ENCODE data around the gene NOD1.
A peak's percentile ranks its signal among the peaks of the same experiment; 100 is the strongest.

NOD1 gene

DNA sequence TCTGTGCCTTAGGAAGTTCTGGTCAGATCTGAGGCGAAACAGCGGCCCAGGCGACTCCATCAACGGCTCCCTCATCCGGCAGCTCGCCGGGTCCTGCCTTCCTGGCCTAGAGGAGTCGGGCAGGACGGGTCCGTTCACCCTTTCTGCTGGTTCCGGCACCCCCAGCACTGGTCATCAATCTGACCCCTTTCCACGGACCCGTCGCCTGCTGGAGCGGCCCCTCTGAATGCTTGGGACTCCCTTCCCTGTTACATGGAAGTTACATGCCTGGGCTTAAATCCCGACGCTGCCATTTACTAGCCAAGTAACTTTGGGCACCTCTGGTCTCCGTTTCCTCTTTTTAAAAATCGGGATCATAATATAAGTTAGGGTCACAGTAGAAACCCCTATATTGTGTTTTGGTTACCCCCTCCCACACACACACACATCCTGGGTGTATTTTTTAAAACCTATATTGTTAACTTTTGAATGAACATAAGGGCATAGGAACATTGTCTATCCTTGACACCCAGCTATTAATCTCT is 26.7 kb upstream of the NOD1 start:
- TF ChIP-seq FOXP2 (optimal IDR thresholded peaks at IDR 0.05; ENCODE audit: borderline replicate concordance, extremely low read depth, extremely low read length, insufficient read depth) (peak; percentile 0), SIN3A (IDR thresholded peaks at IDR 0.05; ENCODE audit: borderline replicate concordance, insufficient read depth, low read length) (no peak)
- TF ChIP-seq, protein P1, sequence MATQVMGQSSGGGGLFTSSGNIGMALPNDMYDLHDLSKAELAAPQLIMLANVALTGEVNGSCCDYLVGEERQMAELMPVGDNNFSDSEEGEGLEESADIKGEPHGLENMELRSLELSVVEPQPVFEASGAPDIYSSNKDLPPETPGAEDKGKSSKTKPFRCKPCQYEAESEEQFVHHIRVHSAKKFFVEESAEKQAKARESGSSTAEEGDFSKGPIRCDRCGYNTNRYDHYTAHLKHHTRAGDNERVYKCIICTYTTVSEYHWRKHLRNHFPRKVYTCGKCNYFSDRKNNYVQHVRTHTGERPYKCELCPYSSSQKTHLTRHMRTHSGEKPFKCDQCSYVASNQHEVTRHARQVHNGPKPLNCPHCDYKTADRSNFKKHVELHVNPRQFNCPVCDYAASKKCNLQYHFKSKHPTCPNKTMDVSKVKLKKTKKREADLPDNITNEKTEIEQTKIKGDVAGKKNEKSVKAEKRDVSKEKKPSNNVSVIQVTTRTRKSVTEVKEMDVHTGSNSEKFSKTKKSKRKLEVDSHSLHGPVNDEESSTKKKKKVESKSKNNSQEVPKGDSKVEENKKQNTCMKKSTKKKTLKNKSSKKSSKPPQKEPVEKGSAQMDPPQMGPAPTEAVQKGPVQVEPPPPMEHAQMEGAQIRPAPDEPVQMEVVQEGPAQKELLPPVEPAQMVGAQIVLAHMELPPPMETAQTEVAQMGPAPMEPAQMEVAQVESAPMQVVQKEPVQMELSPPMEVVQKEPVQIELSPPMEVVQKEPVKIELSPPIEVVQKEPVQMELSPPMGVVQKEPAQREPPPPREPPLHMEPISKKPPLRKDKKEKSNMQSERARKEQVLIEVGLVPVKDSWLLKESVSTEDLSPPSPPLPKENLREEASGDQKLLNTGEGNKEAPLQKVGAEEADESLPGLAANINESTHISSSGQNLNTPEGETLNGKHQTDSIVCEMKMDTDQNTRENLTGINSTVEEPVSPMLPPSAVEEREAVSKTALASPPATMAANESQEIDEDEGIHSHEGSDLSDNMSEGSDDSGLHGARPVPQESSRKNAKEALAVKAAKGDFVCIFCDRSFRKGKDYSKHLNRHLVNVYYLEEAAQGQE (IDR thresholded peaks at IDR 0.05; ENCODE audit: insufficient read depth in 1 of 2, low read depth in 2 of 2, low read length in 2 of 2): no peak

DNA sequence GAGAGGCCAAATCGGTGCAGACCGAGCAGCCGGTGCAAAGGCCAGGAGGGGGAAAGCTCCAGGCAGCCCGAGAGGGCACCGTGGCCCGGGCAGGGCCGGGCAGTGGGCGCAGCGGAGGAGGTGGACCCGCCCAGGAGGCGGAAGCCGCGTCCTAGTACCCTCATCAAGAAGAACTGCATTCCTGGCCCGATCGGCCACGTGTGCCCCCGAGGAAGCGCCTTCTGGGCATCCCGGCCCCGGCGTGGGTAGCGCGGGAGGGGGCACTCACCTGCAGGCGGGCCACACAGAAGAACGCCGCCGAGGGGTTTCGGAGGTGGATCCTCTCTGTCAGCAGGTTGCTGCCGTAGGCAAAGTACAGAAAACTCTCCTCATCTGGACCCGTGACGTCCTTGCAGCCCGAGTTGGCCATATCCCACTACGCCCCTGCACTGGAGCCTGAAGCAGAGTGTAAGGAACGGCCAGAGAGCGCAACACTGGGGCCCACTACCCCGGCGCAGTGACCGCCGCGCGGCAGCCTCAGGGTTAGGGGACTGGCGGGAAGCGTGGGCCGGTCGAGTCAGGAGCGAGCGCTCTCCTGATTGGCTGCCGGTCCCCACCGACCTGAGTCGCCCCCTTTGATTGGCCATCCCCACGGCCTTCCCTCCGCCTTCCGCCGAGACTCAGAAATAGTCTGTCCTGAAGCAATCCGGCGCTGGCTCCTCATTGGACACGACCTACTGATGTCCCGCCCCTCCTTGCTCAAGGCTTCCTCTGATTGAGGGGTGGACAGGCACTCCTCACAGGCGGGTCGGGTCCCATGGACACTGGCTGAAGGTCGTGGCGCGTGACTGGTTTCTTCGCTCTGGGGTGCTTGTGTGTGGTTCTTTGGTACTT is 26.0 kb upstream of the NOD1 start, which contains the start of gene GGCT:
GGCT (minus strand) TSS at position 529 of the 873 bp plus-strand sequence; CDS start at position 409, 120 bp downstream.
- TF ChIP-seq POLR2AphosphoS5 (IDR thresholded peaks at IDR 0.05; ENCODE audit: low read depth, low read length) (peak; percentile 95), FOXP2 (optimal IDR thresholded peaks at IDR 0.05; ENCODE audit: borderline replicate concordance, extremely low read depth, extremely low read length, insufficient read depth) (peak; percentile 21), TAF1 (IDR thresholded peaks at IDR 0.05; ENCODE audit: borderline replicate concordance, insufficient read depth, low read length) (peak; percentile 73; the same call in 1 of the 2 replicates), SIN3A (IDR thresholded peaks at IDR 0.05; ENCODE audit: borderline replicate concordance, insufficient read depth, low read length) (no peak)
- TF ChIP-seq, protein P1 (IDR thresholded peaks at IDR 0.05; ENCODE audit: insufficient read depth in 1 of 2, low read depth in 2 of 2, low read length in 2 of 2): peak in 1 of 2 experiments; percentile 25; a peak in 1 of 4 replicates

DNA sequence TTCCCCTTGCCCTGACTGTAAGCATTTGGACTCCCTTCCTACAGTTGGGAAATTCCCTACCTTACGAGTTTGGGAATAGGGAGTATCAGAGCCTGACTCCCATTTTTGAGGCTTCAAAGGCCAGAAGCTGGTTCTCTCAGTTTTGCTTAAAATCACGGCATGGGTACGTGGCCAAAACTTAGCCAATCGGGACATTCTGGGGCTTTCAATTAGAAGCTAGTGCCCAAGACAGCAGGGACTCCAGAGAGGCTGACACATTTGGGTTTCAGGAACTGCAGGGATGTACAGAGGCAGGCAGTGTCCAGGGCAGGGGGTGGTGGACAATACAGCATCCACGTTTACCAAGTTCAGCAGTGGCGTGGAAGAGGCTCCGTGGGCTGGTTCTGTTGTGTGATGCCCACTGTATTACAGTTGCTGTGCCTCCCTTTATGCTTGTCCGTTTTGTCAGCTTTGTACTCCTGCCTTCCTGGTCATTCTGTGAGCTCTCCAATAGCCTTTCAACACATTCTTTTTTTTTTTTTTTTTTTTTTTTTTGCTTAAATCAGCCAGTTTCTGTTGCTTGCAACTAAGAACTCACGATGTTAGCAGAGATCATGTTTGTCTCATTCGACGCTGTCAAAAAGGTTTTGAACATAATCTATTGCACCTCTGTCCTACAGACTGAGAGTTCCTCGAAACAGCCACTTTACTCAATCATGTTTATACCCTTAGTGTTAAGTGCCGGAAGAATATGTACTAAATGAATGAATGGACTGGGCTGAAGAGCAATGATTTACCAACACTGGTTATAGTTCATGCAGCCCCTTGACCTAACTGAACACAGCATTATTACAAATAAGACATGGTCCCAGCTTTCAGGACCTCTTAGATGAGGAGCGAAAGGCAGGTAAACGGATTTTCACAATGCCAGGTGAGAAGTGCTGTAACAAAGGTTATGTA is 25.0 kb upstream of the NOD1 start:
- TF ChIP-seq, protein P1 (IDR thresholded peaks at IDR 0.05; ENCODE audit: insufficient read depth in 1 of 2, low read depth in 2 of 2, low read length in 2 of 2): no peak
- TF ChIP-seq TAF1 (IDR thresholded peaks at IDR 0.05; ENCODE audit: borderline replicate concordance, insufficient read depth, low read length): no peak
- TF ChIP-seq FOXP2 (optimal IDR thresholded peaks at IDR 0.05; ENCODE audit: borderline replicate concordance, extremely low read depth, extremely low read length, insufficient read depth): no peak
- no peak for TF ChIP-seq SIN3A (IDR thresholded peaks at IDR 0.05; ENCODE audit: borderline replicate concordance, insufficient read depth, low read length)
- no peak for TF ChIP-seq POLR2AphosphoS5 (IDR thresholded peaks at IDR 0.05; ENCODE audit: low read depth, low read length)

DNA sequence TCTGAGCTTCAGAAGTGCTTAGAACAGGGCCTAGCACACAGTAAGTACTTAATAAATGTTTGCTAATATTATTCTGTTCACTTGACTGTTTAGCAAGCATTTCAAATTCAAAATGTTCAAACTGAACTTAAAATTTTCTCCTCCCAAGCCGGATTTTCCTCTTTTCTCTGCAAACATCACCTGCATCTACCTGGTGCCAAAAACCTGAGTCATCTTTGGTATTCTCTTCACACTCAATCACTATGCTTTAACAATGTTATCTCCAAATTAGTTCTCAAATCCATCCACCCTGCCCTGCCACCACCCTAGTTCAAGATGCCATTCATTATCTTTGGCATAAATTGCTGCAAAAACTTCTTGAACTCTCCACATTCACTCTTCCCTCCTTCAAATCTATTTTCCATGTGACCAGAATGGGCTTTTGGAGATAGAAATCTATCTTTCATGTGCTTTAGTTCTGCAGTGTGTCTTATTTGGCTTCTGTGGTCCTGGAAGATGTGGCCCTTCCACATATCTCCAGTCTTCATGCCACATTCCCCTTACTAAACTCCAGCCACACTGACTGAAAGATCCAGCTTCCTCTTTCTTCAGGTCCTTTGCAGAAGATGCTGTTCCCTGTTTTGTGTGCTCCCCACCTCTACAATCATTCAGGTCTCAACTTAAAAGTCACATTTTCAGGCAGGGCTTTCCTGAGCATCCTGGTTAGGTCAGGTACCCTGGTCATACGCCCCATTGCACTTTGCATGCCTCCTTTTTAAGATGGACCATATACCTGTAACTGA is 24.1 kb upstream of the NOD1 start:
- TF ChIP-seq POLR2AphosphoS5 (IDR thresholded peaks at IDR 0.05; ENCODE audit: low read depth, low read length) (no peak), FOXP2 (optimal IDR thresholded peaks at IDR 0.05; ENCODE audit: borderline replicate concordance, extremely low read depth, extremely low read length, insufficient read depth) (no peak), TAF1 (IDR thresholded peaks at IDR 0.05; ENCODE audit: borderline replicate concordance, insufficient read depth, low read length) (no peak), SIN3A (IDR thresholded peaks at IDR 0.05; ENCODE audit: borderline replicate concordance, insufficient read depth, low read length) (no peak)
- TF ChIP-seq, protein P1 (IDR thresholded peaks at IDR 0.05; ENCODE audit: insufficient read depth in 1 of 2, low read depth in 2 of 2, low read length in 2 of 2): no peak

All from PFSK-1 (cell line).